Inferior parietal cortex (tissue), 1 donor: ENCODE data around the gene MRPS16.

Experiments
- DNase-seq: peaks from one replicate; pipeline ENCODE4 v3.0.0-alpha.2; 2016; ENCODE audit errors: extremely low spot score

Gene MRPS16

GRCh38 chr10:73239908-73240307 lies 12.5 kb downstream of the MRPS16 start:
- DNase-seq: no peak

DNA sequence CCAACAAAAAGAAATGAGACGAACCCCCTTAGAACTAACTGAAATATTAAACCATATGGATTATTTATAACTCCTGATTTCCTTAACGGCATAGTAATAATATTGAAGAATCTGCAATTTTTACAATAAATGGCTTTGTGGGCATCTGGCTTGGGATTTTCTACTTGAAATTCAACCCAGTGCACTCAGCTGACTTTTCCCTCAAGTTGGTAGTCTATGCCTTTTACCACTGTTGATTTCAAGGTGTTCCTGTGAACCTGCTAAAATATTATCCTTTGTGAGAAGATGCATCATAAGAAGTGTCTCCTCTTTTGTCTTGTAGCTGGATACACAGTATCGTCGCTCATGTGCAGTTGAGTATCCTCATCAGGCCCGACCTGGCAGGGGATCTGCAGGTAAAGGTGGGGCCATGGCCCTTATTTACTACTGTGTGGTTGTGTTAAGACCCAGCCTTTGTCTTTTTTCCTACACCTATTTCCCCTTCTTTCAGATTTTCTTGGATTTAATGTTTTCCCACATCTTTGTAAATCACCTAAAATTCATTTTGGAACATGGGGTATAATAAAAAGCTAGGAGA lies 13.4 kb downstream of the MRPS16 start:
- DNase-seq: no peak

- DNase-seq: no peak
Observed at GRCh38 chr10:73234695-73235094, 17.7 kb downstream of the MRPS16 start.

DNA sequence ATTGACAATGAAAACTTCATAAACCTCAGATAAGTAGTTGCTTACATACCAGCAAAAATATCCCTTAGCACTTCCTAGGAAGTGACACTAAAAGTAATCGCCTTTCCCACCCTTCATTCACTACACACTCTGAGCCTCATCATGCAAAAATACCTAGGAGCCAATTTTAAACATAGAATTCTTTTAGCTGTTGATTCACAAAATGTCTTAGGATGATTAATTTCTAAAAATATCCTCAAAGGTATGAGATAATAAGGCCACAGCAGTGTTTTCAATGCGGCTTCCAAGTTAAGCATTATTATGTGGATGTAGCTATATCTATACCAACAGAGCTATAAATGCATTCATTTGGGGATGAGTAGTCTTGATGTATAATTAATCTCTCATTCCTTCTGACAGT lies 18.6 kb downstream of the MRPS16 start:
- DNase-seq: no peak

- DNase-seq: no peak
Observed at GRCh38 chr10:73232887-73233286, 19.6 kb downstream of the MRPS16 start.

DNA sequence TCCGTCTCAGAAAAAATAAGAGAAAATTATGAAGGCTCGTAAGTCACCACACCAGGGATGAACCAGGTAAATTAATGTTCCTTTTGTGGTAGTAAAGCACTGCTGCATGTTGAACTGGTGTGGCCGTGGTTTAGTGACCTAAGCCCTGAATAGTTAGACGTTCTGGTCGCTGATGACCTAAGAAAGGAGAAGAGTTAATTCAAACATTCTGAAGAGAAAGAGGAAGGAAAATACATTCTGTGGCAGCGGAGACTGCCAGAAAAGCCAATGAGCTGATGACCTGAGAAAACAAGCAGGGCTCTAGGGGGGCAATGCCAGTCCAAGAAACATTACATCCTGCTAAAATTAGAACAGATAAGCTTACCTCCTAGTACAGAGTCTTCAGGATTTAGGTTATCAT lies 22.9 kb downstream of the MRPS16 start:
- no peak for DNase-seq

GRCh38 chr10:73228247-73228646 lies 24.2 kb downstream of the MRPS16 start:
- no peak for DNase-seq

DNA sequence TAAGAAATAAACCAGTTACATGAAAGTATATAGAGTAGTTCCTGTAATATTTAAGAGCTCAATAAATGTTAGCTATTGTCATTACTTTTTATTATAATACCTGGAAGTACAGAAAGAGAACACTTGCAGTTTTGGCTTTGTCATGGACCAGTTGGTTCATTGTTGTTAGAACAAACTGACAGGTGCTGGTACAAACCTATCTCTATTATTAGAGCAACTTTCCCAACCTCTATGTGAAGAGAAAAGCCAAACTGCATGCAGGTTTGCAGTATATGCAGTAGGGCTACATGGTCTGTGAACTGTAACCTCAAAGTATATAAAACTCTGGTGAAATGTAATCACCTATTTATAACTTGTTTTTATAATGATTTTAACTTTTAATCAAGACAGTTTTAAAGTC lies 25.8 kb downstream of the MRPS16 start:
- no peak for DNase-seq

DNA sequence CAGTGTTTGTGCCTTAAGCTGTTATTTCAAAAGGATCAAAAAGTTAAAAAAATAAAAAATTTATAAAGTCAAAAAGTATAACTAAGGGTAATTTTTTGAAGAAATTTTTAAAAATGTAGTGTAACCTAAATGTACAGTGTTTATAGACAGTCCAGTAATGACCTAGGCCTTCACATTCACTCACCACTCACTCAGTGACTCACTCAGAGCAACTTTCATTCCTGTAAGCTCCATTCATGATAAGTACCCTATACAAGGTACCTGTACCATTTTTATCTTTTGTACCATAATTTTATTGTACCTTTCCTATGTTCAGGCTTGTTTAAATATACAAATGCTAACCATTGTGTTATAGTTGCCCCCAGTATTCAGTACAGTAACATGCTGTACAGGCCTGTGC lies 26.9 kb downstream of the MRPS16 start:
- DNase-seq: no peak

GRCh38 chr10:73220989-73221388 lies 31.5 kb downstream of the MRPS16 start:
- DNase-seq: no peak

- no peak for DNase-seq
Observed at GRCh38 chr10:73219384-73219783, 33.1 kb downstream of the MRPS16 start.

GRCh38 chr10:73218431-73219191 lies 33.8 kb downstream of the MRPS16 start:
- DNase-seq: no peak

GRCh38 chr10:73217628-73218027 lies 34.8 kb downstream of the MRPS16 start:
- DNase-seq: no peak

DNA sequence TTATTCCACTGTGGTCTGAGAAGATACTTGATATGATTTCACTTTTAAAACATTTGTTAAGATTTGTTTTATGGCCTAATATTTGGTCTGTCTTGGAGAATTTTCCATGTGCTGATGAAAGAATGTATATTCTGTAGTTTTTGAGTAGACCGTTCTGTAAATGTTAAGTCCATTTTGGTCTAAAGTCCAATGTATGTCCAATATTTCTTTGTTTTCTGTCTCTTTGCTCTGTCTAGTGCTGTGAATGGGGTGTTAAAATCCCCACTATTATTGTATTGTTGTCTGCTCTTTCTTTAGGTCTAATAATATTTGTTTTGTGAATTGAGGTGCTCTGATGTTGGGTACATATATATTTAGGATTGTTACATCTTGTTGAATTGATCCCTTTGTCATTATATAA lies 36.7 kb downstream of the MRPS16 start:
- no peak for DNase-seq

- no peak for DNase-seq
Observed at GRCh38 chr10:73211106-73211811, 41.2 kb downstream of the MRPS16 start.

GRCh38 chr10:73210395-73211105 lies 41.9 kb downstream of the MRPS16 start:
- DNase-seq: no peak

DNA sequence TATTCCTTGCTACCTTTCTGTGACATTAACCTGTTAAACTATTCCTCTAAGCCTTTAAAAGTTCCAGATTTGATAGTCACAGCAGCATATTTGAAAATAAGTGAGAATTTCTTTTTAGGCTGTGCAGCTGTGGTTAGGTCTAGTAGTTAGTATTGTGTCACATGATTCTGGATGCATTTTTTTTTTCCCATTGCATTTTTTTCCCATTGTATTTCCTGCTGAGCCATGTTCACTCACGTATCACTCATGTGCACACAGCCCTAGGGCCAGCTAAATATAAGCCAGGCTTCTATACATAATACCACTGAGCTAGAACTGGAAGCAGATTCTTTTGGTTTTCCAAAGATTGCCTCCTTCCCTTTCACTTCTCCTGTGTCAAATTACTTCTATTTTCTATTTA lies 42.7 kb downstream of the MRPS16 start:
- DNase-seq: no peak

- no peak for DNase-seq
Observed at GRCh38 chr10:73207883-73208282, 44.6 kb downstream of the MRPS16 start.

DNA sequence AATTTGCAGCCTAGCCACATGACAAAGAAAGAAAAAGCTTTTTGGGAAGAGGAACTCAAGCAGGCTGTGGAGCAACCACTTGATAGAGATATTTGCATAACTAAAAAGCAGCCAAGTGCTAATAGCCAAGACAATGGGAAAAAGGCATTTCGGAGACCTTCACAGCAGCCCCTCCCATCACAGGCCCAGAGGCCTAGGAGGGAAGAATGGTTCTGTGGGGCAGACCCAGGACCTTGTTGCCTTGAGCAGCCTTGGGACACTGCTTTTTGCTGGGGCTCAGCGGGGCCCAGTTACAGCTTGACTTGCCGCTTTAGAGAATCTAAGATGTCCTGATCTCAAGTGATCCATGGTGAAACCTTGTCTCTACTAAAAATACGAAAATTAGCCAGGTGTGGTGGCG lies 46.1 kb downstream of the MRPS16 start:
- no peak for DNase-seq

DNA sequence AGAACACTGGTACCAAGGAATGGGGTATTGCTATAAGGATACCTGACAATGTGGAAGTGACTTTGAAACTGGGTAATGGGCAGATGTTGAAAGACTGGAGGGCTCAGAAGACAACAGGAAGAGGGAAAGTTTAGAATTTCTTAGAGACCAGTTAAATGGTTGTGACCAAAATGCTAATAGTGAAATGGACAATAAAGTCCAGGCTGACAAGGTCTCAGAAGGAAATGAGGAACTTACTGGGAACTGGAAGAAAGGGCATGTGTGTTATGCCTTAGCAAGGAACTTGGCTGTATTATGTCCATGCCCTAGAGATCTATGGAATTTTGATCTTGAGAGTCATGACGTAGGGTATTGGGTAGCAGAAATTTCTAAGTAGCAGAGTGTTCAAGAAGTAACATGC lies 46.6 kb downstream of the MRPS16 start:
- no peak for DNase-seq

- no peak for DNase-seq
Observed at GRCh38 chr10:73205081-73205480, 47.4 kb downstream of the MRPS16 start.
